ENCODE results near the gene MITD1.
"Not testable (repeated sequence)": the region's sequence is repeated elsewhere in the genome, so short reads cannot be mapped to it uniquely, and the experiment has no call there.

The MITD1 gene

GRCh38 chr2:99180755-99181623, at the start of gene MITD1, which contains the start of gene MRPL30:
TSS of gene MITD1 (minus strand) at chr2:99181058. CDS start at chr2:99180981, 77 bp downstream.
TSS of gene MRPL30 (plus strand) at chr2:99181184. CDS start at chr2:99186204, 5,020 bp downstream.
- peak; percentile 69 to 78 for DNase-seq (ENCODE audit: extremely low read depth in 1 of 2, low read depth in 1 of 2)

- DNase-seq (ENCODE audit: extremely low read depth in 1 of 2, low read depth in 1 of 2): no peak
Measured at GRCh38 chr2:99217929-99218501, 37.2 kb upstream of the MITD1 start.

- no peak for DNase-seq (ENCODE audit: extremely low read depth in 1 of 2, low read depth in 1 of 2)
Measured at GRCh38 chr2:99216096-99216495, 35.2 kb upstream of the MITD1 start.

GRCh38 chr2:99205491-99205890, 24.6 kb upstream of the MITD1 start:
- DNase-seq (ENCODE audit: extremely low read depth in 1 of 2, low read depth in 1 of 2): no peak

GRCh38 chr2:99201959-99202678, 21.3 kb upstream of the MITD1 start:
- no peak for DNase-seq (ENCODE audit: extremely low read depth in 1 of 2, low read depth in 1 of 2)

GRCh38 chr2:99200076-99200800, 19.4 kb upstream of the MITD1 start:
- DNase-seq (ENCODE audit: extremely low read depth in 1 of 2, low read depth in 1 of 2): no peak

- no peak for DNase-seq (ENCODE audit: extremely low read depth in 1 of 2, low read depth in 1 of 2)
Measured at GRCh38 chr2:99198103-99198841, 17.4 kb upstream of the MITD1 start.

GRCh38 chr2:99192364-99192763, 11.5 kb upstream of the MITD1 start:
- not testable (repeated sequence) for DNase-seq (ENCODE audit: extremely low read depth in 1 of 2, low read depth in 1 of 2)

GRCh38 chr2:99190548-99190947, 9.7 kb upstream of the MITD1 start:
- no peak for DNase-seq (ENCODE audit: extremely low read depth in 1 of 2, low read depth in 1 of 2)

GRCh38 chr2:99188357-99188756, 7.5 kb upstream of the MITD1 start:
- DNase-seq (ENCODE audit: extremely low read depth in 1 of 2, low read depth in 1 of 2): no peak

- DNase-seq (ENCODE audit: extremely low read depth in 1 of 2, low read depth in 1 of 2): no peak
Measured at GRCh38 chr2:99187011-99187410, 6.2 kb upstream of the MITD1 start.

- DNase-seq (ENCODE audit: extremely low read depth in 1 of 2, low read depth in 1 of 2): no peak
Measured at GRCh38 chr2:99184811-99185210, 4.0 kb upstream of the MITD1 start.

- no peak for DNase-seq (ENCODE audit: extremely low read depth in 1 of 2, low read depth in 1 of 2)
Measured at GRCh38 chr2:99183025-99183424, 2.2 kb upstream of the MITD1 start.

GRCh38 chr2:99181624-99182000, 754 bp upstream of the MITD1 start:
- no peak for DNase-seq (ENCODE audit: extremely low read depth in 1 of 2, low read depth in 1 of 2)

- DNase-seq (ENCODE audit: extremely low read depth in 1 of 2, low read depth in 1 of 2): no peak
Measured at GRCh38 chr2:99171377-99172140, 9.3 kb downstream of the MITD1 start.

GRCh38 chr2:99169534-99169933, 11.3 kb downstream of the MITD1 start:
- no peak for DNase-seq (ENCODE audit: extremely low read depth in 1 of 2, low read depth in 1 of 2)

GRCh38 chr2:99166218-99166617, 14.6 kb downstream of the MITD1 start:
- no peak for DNase-seq (ENCODE audit: extremely low read depth in 1 of 2, low read depth in 1 of 2)

- DNase-seq (ENCODE audit: extremely low read depth in 1 of 2, low read depth in 1 of 2): no peak
Measured at GRCh38 chr2:99159594-99159993, 21.3 kb downstream of the MITD1 start.

GRCh38 chr2:99158599-99158998, 22.3 kb downstream of the MITD1 start:
- no peak for DNase-seq (ENCODE audit: extremely low read depth in 1 of 2, low read depth in 1 of 2)

GRCh38 chr2:99156891-99157290, 24.0 kb downstream of the MITD1 start:
- no peak for DNase-seq (ENCODE audit: extremely low read depth in 1 of 2, low read depth in 1 of 2)

Measured in stimulated activated CD8-positive, alpha-beta memory T cell treated with anti-CD3 and anti-CD28 coated beads, Interleukin-7, amount 100 ng/mL, for 48 hours (primary cell).